GM12891 (cell line): ENCODE data around the gene AQP5.
A peak's percentile ranks its signal among the peaks of the same experiment; 100 is the strongest.

ENCODE experiments used
- PAX5 ChIP-seq: IDR thresholded peaks from 2 replicates; pipeline ENCODE4 v1.6.1; 2011; ENCODE audit warnings: low read length, moderate library complexity, mild to moderate bottlenecking; ENCODE audit not compliant: insufficient read depth, severe bottlenecking
- POLR2A ChIP-seq: IDR thresholded peaks from 2 replicates; pipeline ENCODE4 v1.6.1; 2011; ENCODE audit warnings: low read depth, low read length, control low read depth
- POLR2AphosphoS5 ChIP-seq: IDR thresholded peaks from 2 replicates; pipeline ENCODE4 v1.6.1; 2011; ENCODE audit warnings: low read depth, low read length, control low read depth
- TAF1 ChIP-seq: IDR thresholded peaks from 2 replicates; pipeline ENCODE4 v1.6.1; 2011; ENCODE audit warnings: low read depth, low read length, control low read depth

- TF ChIP-seq POLR2AphosphoS5 = no peak
- TF ChIP-seq TAF1 = no peak
- no peak for TF ChIP-seq POLR2A
- peak; percentile 93 for TF ChIP-seq PAX5
Measured at GRCh38 chr12:50006754-50007442, 45.2 kb downstream of the AQP5 start.
